ENCODE data around the gene GLTP. TPM values are rescaled to one million over a fixed set of nuclear protein-coding genes. Genes with fewer than 3 reads are reported as not detected.
A peak's percentile ranks its signal among the peaks of the same experiment; 100 is the strongest.
"Not testable (repeated sequence)": the region's sequence is repeated elsewhere in the genome, so short reads cannot be mapped to it uniquely, and the experiment has no call there.

GLTP gene
- total RNA-seq, 2 experiments from 2014 or later, result 19.9 to 20.9 TPM

DNA sequence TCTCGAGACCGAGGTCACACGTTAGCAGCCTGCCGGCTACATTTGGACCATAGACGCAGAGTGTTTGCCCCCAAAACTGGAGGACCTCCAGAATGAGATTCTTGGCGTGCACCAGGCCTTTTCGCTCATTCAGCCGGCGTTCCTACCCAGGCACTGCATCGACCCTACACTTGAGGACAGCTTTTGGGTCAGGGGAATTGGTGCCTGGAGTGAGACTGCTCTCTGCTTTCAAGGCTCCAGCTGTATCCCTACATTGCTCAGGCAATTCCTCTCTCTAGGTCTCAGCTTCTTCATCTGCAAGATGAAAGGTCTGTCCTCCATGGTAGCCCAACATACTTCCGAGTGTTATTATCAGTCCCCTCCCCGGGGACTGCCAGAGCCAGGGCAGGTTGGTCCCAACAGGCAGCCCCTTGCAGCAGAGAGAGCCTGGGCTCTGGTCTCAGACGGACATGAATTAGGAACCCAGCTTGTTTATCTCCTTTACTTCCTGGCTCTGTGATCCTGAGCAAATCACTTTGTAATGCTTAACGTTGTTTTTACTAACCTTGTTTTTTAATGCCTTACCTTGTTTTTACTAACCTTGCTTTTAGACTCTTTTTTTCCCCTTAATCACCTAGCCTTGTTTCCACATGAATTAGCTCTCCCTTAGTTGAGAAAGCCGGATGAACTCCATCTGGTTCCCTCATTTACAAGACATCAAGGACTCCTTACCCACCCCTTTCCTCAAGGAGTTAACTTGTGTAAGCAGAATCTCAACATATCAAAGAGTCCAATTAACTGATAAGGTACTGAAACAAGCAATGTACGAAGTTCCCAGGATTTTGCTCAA is 20.6 kb upstream of the GLTP start:
- H3K4me3 Mint-ChIP-seq, result peak overlapping the region; percentile 93
- no peaks in the 10 kb centered on the region for H3K9me3 Mint-ChIP-seq (ENCODE audit: insufficient read depth)
- peaks cover 21% of the 10 kb centered on the region for H3K4me1 Mint-ChIP-seq (ENCODE audit: low read depth)
- ATAC-seq (peak; percentile 20), DNase-seq (peak; percentile 26)
- CTCF ChIA-PET, result interaction anchor here (0.9 to 1.7 kb wide), 9 partner anchors 10 to 530 kb away, joined by 3 to 14 read pairs (median 4); no protein-coding TSS in a partner anchor
- POLR2A ChIA-PET, result interaction anchor here (0.6 to 1.7 kb wide), 10 partner anchors 9 to 851 kb away, joined by 3 to 11 read pairs (median 4); partner anchors contain the start of gene GPN3
- H3K27ac Mint-ChIP-seq, result peak overlapping the region; percentile 96
- peaks cover 34% of the 10 kb centered on the region for H3K36me3 Mint-ChIP-seq (ENCODE audit: low read depth)
- H3K27me3 Mint-ChIP-seq (ENCODE audit: low read depth), result no peaks in the 10 kb centered on the region

DNA sequence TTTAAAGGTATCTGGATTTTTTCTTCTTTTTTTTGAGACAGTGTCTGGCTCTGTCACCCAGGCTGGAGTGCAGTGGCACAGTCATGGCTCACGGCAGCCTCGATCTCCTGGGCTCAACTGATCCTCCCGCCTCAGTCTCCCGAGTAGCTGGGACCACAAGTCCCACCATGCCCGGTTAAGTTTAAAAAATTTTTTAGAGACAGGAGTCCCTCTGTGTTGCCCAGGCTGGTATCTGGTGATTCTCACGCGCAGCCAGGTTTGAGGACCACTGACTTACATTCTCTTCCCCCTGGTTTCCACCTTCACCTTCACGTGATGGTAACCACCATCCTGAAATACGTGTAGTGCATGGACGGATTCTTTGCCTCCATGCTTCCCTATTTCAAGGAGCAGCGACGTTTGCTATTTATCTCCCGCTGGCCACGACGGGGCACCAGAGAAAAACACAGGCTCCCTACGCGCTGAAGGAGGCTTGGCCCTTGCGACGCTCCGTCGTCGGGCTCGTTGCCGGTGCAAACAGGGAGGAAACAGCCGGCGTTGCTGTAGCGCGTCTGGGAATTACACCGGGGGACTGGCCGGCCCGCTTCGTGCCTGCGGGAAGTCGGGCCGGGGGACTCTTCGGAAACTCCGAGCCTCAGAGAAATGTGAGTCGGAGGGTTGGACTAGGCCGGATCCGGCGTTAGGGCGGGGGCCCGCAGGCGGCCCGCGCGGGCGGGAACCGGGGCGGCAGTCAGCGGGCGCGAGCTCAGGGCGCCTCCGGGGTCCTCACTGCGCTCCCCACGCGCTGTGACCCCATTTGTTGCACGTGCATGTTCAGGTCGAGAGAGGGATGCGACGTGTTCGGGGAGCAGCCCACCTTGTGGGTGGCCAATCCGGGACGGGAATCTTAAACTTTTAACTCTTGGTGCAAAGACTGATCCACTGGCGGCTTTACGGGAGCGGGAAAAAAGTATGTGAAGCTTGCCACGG is 19.7 kb upstream of the GLTP start, which contains the start of gene TCHP:
Gene TCHP (plus strand): TSS at position 492 of the 969 bp plus-strand sequence. CDS start 2,753 bp downstream, outside the sequence.
- no peaks in the 10 kb centered on the region for H3K27me3 Mint-ChIP-seq (ENCODE audit: low read depth)
- no peaks in the 10 kb centered on the region for H3K9me3 Mint-ChIP-seq (ENCODE audit: insufficient read depth)
- H3K36me3 Mint-ChIP-seq (ENCODE audit: low read depth), result peaks cover 26% of the 10 kb centered on the region
- ATAC-seq (peak; percentile 92), DNase-seq (peak; percentile 83)
- POLR2A ChIA-PET, result interaction anchor here (0.6 to 1.7 kb wide), 10 partner anchors 10 to 568 kb away, joined by 3 to 11 read pairs (median 4); partner anchors contain the start of gene GPN3
- H3K4me1 Mint-ChIP-seq (ENCODE audit: low read depth), result peaks cover 21% of the 10 kb centered on the region
- peak within 1 kb of the TSS; percentile 93 for H3K4me3 Mint-ChIP-seq
- H3K27ac Mint-ChIP-seq, result peak within 1 kb of the TSS; percentile 96
- CTCF ChIA-PET, result interaction anchor here (0.9 to 1.7 kb wide), 9 partner anchors 11 to 531 kb away, joined by 3 to 14 read pairs (median 4); no protein-coding TSS in a partner anchor

DNA sequence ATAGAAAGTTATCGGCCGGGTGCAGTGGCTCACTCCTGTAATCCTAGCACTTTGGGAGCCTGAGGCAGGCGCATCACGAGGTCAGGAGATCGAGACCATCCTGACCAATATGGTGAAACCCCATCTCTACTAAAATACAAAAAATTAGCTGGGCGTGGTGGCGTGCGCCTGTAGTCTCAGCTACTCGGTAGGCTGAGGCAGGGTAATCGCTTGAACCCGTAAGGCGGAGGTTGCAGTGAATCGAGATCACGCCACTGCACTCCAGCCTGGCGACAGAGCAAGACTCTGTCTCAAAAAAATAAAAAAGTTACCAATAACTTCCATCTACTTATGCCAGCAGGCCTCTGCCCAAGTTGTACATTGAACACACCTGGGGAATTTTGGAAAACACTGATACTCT is 19.0 kb upstream of the GLTP start:
- Mint-ChIP-seq H3K4me3 (peak overlapping the region; percentile 93), H3K27ac (peak overlapping the region; percentile 19), H3K36me3 (ENCODE audit: low read depth) (peaks cover 19% of the 10 kb centered on the region), H3K4me1 (ENCODE audit: low read depth) (peaks cover 21% of the 10 kb centered on the region)
- ChIA-PET CTCF (interaction anchor here (1.5 kb wide), 1 partner anchor 94 kb away, joined by 4 read pairs; no protein-coding TSS in a partner anchor), POLR2A (interaction anchor here (0.9 kb wide), 1 partner anchor 14 kb away, joined by 3 read pairs; no protein-coding TSS in a partner anchor)
- not testable (repeated sequence) for ATAC-seq; DNase-seq; H3K27me3 Mint-ChIP-seq (ENCODE audit: low read depth); H3K9me3 Mint-ChIP-seq (ENCODE audit: insufficient read depth)

DNA sequence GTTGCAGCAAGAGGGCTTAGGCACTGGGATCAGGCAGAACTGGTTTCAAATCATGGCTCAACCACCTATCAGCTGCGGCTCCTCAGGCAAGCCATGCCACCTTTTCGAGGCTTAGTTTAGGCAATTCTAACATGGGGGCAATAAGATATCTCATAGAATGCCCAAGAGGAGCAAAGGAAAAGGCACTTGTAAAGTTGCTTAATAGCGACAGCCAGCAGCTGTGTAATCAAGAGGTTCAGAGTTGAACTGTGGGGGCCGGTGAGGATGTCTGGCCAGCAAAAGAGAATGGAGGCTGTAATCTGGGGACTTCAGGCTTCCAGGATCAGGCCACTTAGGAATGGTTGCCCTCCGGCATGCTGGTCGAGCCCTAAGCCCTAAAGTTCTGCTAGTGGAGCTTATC is 16.7 kb upstream of the GLTP start:
- Mint-ChIP-seq H3K27me3 (ENCODE audit: low read depth) (no peaks in the 10 kb centered on the region), H3K4me3 (no peak overlapping the region), H3K4me1 (ENCODE audit: low read depth) (peaks cover 36% of the 10 kb centered on the region), H3K9me3 (ENCODE audit: insufficient read depth) (no peaks in the 10 kb centered on the region), H3K27ac (no peak overlapping the region), H3K36me3 (ENCODE audit: low read depth) (peaks cover 6% of the 10 kb centered on the region)
- ATAC-seq (no peak), DNase-seq (no peak)
- CTCF ChIA-PET, result interaction anchor here (1.4 kb wide), 1 partner anchor 44 kb away, joined by 3 read pairs; no protein-coding TSS in a partner anchor
- POLR2A ChIA-PET, result no interaction called here

GRCh38 chr12:109896188-109896587 is 15.8 kb upstream of the GLTP start:
- ATAC-seq (no peak), DNase-seq (no peak)
- Mint-ChIP-seq H3K4me3 (no peak overlapping the region), H3K9me3 (ENCODE audit: insufficient read depth) (no peaks in the 10 kb centered on the region), H3K4me1 (ENCODE audit: low read depth) (peaks cover 31% of the 10 kb centered on the region), H3K27me3 (ENCODE audit: low read depth) (no peaks in the 10 kb centered on the region), H3K27ac (no peak overlapping the region), H3K36me3 (ENCODE audit: low read depth) (peaks cover 4% of the 10 kb centered on the region)
- POLR2A ChIA-PET, result no interaction called here
- CTCF ChIA-PET, result interaction anchor here (1.5 kb wide), 1 partner anchor 43 kb away, joined by 3 read pairs; no protein-coding TSS in a partner anchor

- Mint-ChIP-seq H3K4me3 (no peak overlapping the region), H3K4me1 (ENCODE audit: low read depth) (peaks cover 29% of the 10 kb centered on the region), H3K27ac (peak overlapping the region; percentile 55), H3K27me3 (ENCODE audit: low read depth) (no peaks in the 10 kb centered on the region), H3K9me3 (ENCODE audit: insufficient read depth) (no peaks in the 10 kb centered on the region), H3K36me3 (ENCODE audit: low read depth) (peaks cover under 1% of the 10 kb centered on the region)
- ATAC-seq (no peak), DNase-seq (no peak)
- ChIA-PET POLR2A (no interaction called here), CTCF (no interaction called here)
These were observed 14.6 kb upstream of the GLTP start for GRCh38 chr12:109894939-109895338.

DNA sequence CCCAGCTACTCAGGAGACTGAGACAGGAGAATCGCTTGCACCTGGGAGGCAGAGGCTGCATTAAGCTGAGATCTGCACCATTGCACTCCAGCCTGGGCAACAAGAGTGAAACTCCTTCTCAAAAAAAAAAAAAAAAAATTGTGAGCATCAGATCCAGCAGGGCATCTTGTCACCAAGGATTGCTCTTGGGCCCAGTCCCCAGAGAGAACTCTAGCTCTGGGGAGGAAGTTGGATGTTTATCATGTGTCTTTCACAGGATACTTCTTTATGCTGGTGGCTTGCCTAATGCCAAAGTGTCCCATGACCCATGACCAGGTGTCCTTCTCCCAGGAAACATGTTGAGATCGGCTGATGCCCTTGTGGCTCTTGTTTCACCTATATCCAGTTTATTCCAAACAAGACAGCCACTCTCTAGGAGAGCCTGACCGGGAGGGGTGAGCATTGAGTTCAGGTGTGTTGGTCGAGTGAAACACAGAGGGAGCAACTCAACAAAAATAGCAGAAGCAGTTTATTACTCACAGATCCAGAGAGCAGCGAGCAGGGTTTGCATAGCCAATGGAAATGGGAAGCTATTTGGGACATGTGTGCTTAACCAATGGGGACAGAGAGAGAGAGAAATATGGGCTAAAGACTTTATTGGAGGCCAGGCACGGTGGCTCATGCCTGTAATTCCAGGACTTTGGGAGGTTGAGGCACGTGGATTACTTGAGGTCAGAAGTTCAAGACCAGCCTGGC is 13.1 kb upstream of the GLTP start:
- Mint-ChIP-seq H3K27me3 (ENCODE audit: low read depth) (no peaks in the 10 kb centered on the region), H3K36me3 (ENCODE audit: low read depth) (no peaks in the 10 kb centered on the region), H3K4me1 (ENCODE audit: low read depth) (peaks cover 36% of the 10 kb centered on the region), H3K4me3 (no peak overlapping the region), H3K27ac (peak overlapping the region; percentile 14), H3K9me3 (ENCODE audit: insufficient read depth) (no peaks in the 10 kb centered on the region)
- no peak for DNase-seq
- POLR2A ChIA-PET, result no interaction called here
- CTCF ChIA-PET, result interaction anchor here (0.9 to 1.3 kb wide), 3 partner anchors 12 to 48 kb away, joined by 4 to 6 read pairs (median 4); partner anchors contain the start of gene GLTP
- no peak for ATAC-seq

- POLR2A ChIA-PET, result no interaction called here
These were observed 12.4 kb upstream of the GLTP start for GRCh38 chr12:109892748-109893147.

GRCh38 chr12:109892165-109892715 is 11.9 kb upstream of the GLTP start:
- peaks cover 47% of the 10 kb centered on the region for H3K4me1 Mint-ChIP-seq (ENCODE audit: low read depth)
- H3K36me3 Mint-ChIP-seq (ENCODE audit: low read depth), result no peaks in the 10 kb centered on the region
- no peaks in the 10 kb centered on the region for H3K27me3 Mint-ChIP-seq (ENCODE audit: low read depth)
- CTCF ChIA-PET, result no interaction called here
- H3K4me3 Mint-ChIP-seq, result no peak overlapping the region
- no peaks in the 10 kb centered on the region for H3K9me3 Mint-ChIP-seq (ENCODE audit: insufficient read depth)
- H3K27ac Mint-ChIP-seq, result peak overlapping the region; percentile 14
- POLR2A ChIA-PET, result interaction anchor here (0.6 kb wide), 1 partner anchor 1793 kb away, joined by 3 read pairs; the partner anchor contains the start of gene BRAP
- no peak for ATAC-seq
- no peak for DNase-seq

More at GRCh38 chr12:109892748-109893147, 12.4 kb upstream of the GLTP start:
- Mint-ChIP-seq H3K27me3 (ENCODE audit: low read depth) (no peaks in the 10 kb centered on the region), H3K4me1 (ENCODE audit: low read depth) (peaks cover 43% of the 10 kb centered on the region), H3K9me3 (ENCODE audit: insufficient read depth) (no peaks in the 10 kb centered on the region), H3K4me3 (no peak overlapping the region), H3K27ac (peak overlapping the region; percentile 14), H3K36me3 (ENCODE audit: low read depth) (no peaks in the 10 kb centered on the region)
- peak; percentile 66 for DNase-seq
- CTCF ChIA-PET, result interaction anchor here (0.9 to 1.3 kb wide), 3 partner anchors 12 to 48 kb away, joined by 4 to 6 read pairs (median 4); partner anchors contain the start of gene GLTP
- ATAC-seq, result peak; percentile 69

GRCh38 chr12:109891731-109892130 is 11.4 kb upstream of the GLTP start:
- H3K4me3 Mint-ChIP-seq; H3K9me3 Mint-ChIP-seq (ENCODE audit: insufficient read depth); H3K36me3 Mint-ChIP-seq (ENCODE audit: low read depth); ATAC-seq; CTCF ChIA-PET; DNase-seq; H3K27me3 Mint-ChIP-seq (ENCODE audit: low read depth): not testable (repeated sequence)
- POLR2A ChIA-PET, result interaction anchor here (0.6 kb wide), 1 partner anchor 1794 kb away, joined by 3 read pairs; the partner anchor contains the start of gene BRAP
- peak overlapping the region; percentile 14 for H3K27ac Mint-ChIP-seq
- H3K4me1 Mint-ChIP-seq (ENCODE audit: low read depth), result peaks cover 47% of the 10 kb centered on the region

Data from activated CD8-positive, alpha-beta T cell treated with anti-CD3 and anti-CD28 coated beads, Interleukin-2, amount 10 ng/mL, durations not matched to agents 7 days and 5 days (primary cell).